Type B pancreatic cell (in vitro differentiated cells): Measurements from ENCODE around the gene TAL1. TPM values are rescaled to one million over a fixed set of nuclear protein-coding genes. Genes with fewer than 3 reads are reported as not detected.

Source experiments
- DNase-seq: peaks from one replicate; pipeline ENCODE4 v3.0.0; 2021; ENCODE audit warnings: mixed read lengths; ENCODE audit not compliant: unreplicated experiment; ENCODE audit errors: extremely low spot score
- H3K27ac Mint-ChIP-seq: 2 replicates; pipeline ENCODE4 v1.8.0; 2021; ENCODE audit warnings: mild to moderate bottlenecking, mixed read lengths
- H3K27me3 Mint-ChIP-seq: 2 replicates; pipeline ENCODE4 v1.8.0; 2021; ENCODE audit warnings: mixed read lengths
- H3K36me3 Mint-ChIP-seq: 2 replicates; pipeline ENCODE4 v1.8.0; 2021; ENCODE audit warnings: mixed read lengths
- H3K4me1 Mint-ChIP-seq: one replicate; pipeline ENCODE4 v1.8.0; 2021; ENCODE audit warnings: mixed read lengths; ENCODE audit not compliant: unreplicated experiment
- H3K4me3 Mint-ChIP-seq: 2 replicates; pipeline ENCODE4 v1.8.0; 2021; ENCODE audit warnings: mild to moderate bottlenecking, mixed read lengths
- H3K9me3 Mint-ChIP-seq: 2 replicates; pipeline ENCODE4 v1.8.0; 2021; ENCODE audit warnings: mixed read lengths
- total RNA-seq: library from RNA; stranded (reverse); gene quantifications from 2 replicates; pipeline ENCODE4 v1.2.1, GENCODE V29; 2021; ENCODE audit warnings: low replicate concordance
- TF ChIP-seq, protein P1 (sequence below): fragments of 200-600 bp; sonication (generic); conservative IDR thresholded peaks from 2 replicates; pipeline ENCODE4 v1.5.0; 2021; ENCODE audit warnings: antibody characterized with exemption, mild to moderate bottlenecking

The TAL1 gene
- total RNA-seq, 1 donor from 2014 or later = not detected

DNA sequence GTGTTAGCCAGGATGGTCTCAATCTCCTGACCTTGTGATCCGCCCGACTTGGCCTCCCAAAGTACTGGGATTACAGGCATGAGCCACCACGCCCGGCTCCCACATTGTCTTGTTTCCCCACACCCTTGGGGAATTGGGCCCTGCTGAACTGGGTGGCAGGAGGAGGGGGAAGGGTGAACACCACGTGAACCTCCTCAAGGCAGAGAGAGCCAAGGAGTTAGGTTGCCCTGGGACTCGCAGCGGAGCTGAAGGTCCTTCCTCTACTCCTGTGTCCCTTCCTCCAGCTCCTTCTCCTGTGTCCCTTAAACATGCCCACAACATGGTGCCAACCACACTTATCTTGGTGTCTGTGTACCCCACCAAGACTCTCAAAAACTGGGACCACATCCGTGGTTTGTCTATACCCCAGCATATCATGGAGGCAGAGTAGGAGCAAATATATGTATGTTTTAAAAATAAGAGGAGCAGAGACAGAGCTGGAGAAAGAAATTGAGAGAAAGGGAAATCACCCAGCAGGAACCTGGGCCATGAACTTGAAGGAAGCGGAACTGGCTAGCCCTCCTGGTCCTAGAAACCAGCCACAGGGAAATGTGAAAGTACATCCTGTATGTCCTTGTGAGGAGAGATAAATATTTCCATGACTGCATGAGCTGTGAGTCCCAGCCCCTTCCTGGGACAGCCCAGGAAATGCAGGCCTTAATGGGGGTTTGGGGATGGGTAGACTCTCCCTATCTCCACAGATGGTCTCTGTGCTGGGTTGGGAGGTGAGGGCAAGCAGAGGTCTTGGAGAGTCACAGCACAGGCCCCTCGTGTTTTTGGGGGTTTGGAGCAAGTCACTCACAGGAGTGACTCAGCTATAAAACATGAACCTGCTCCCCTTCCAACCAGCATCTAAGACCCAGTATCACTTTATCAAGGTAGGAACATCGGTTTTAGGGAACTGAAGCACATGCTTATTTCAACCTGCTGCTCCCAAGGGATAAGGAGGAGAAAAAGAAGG, 9.4 kb upstream of the TAL1 start:
- no peak overlapping the region for H3K27ac Mint-ChIP-seq
- TF ChIP-seq, protein P1, sequence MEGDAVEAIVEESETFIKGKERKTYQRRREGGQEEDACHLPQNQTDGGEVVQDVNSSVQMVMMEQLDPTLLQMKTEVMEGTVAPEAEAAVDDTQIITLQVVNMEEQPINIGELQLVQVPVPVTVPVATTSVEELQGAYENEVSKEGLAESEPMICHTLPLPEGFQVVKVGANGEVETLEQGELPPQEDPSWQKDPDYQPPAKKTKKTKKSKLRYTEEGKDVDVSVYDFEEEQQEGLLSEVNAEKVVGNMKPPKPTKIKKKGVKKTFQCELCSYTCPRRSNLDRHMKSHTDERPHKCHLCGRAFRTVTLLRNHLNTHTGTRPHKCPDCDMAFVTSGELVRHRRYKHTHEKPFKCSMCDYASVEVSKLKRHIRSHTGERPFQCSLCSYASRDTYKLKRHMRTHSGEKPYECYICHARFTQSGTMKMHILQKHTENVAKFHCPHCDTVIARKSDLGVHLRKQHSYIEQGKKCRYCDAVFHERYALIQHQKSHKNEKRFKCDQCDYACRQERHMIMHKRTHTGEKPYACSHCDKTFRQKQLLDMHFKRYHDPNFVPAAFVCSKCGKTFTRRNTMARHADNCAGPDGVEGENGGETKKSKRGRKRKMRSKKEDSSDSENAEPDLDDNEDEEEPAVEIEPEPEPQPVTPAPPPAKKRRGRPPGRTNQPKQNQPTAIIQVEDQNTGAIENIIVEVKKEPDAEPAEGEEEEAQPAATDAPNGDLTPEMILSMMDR = no peak
- H3K27me3 Mint-ChIP-seq = peaks cover 81% of the 10 kb centered on the region
- no peaks in the 10 kb centered on the region for H3K4me1 Mint-ChIP-seq
- DNase-seq = no peak
- no peak overlapping the region for H3K4me3 Mint-ChIP-seq
- H3K36me3 Mint-ChIP-seq = no peaks in the 10 kb centered on the region
- no peaks in the 10 kb centered on the region for H3K9me3 Mint-ChIP-seq

DNA sequence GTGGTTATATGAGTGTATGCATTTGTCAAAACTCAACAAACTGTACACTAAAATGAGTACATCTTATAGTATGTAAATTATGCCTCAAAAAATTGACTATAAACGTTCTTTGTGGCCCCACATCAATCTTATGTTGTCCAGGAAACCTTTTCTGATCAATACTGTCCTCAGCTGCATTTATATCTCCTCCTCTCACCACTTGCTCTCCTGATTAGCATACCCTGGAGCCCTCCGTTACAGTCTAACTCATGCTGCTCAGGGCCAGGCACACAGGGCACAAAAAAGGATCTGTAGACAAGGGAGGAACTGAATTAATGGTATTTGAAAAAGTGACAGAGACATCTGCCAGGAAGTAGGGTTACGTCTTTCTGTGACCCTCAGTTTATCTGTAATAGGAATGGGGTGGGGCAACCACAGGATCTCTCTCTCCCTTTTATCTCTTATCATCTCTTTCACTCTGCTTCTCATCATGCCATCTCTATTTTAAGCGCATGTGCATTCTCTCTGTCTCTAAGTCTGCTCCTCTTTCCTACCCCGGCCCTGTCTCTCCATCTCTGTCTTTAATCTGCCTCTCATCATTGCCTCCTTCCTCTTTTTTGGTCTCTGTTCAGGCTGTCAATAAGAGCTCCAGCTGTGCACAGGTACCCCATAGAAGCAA, 7.0 kb upstream of the TAL1 start:
- DNase-seq = no peak
- Mint-ChIP-seq H3K9me3 (no peaks in the 10 kb centered on the region), H3K4me3 (no peak overlapping the region), H3K27ac (no peak overlapping the region), H3K27me3 (peaks cover 83% of the 10 kb centered on the region), H3K36me3 (peaks cover 3% of the 10 kb centered on the region), H3K4me1 (no peaks in the 10 kb centered on the region)
- TF ChIP-seq, protein P1 = no peak

DNA sequence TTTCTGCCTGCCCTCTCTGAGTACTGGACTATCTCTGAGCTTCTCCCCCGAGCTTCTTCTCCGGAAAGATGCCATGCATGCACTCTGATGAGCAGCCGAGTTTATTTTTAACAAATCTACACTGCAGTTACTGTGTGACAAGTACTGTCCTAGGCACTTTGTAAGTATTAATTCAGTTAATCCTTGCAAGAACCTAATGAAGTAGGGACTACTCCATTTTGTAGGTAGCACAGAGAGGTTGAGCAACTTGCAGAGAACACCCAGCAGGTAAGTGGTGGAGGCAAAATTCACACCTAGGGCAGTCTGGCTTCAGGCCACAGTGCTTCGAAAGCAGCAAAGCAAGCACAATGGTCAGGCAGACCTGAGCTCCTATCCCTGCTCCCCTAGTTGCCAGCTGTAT, 3.8 kb upstream of the TAL1 start:
- Mint-ChIP-seq H3K27ac (no peak overlapping the region), H3K27me3 (peaks cover 84% of the 10 kb centered on the region), H3K36me3 (peaks cover 7% of the 10 kb centered on the region), H3K4me3 (no peak overlapping the region), H3K9me3 (no peaks in the 10 kb centered on the region), H3K4me1 (peaks cover 5% of the 10 kb centered on the region)
- TF ChIP-seq, protein P1 = no peak
- no peak for DNase-seq

DNA sequence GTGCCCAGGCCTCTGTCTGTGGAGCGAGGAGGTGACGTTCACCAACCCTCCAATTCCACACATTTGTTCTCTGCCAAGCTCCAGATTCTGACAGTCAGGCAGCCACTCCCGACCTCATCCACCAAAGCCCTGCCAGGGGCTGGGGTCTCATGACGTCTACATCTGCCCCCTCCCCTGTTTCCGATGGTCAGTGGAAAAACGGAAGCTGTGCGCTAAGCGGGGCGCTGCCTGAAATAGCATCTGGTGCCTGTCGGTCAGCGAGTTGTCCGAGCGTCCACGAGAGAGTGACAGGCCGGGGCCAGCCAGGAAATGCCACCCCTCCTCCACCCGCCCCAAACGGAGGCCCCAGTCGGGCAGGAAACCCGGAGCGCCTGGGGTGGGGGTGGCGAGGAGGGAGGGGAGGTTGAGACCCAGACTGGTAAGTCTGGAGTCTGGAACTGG, 3.2 kb upstream of the TAL1 start:
- peaks cover 86% of the 10 kb centered on the region for H3K27me3 Mint-ChIP-seq
- H3K36me3 Mint-ChIP-seq = peaks cover 7% of the 10 kb centered on the region
- H3K4me1 Mint-ChIP-seq = peaks cover 5% of the 10 kb centered on the region
- DNase-seq = no peak
- no peak overlapping the region for H3K27ac Mint-ChIP-seq
- H3K4me3 Mint-ChIP-seq = no peak overlapping the region
- no peaks in the 10 kb centered on the region for H3K9me3 Mint-ChIP-seq
- TF ChIP-seq, protein P1 = no peak

DNA sequence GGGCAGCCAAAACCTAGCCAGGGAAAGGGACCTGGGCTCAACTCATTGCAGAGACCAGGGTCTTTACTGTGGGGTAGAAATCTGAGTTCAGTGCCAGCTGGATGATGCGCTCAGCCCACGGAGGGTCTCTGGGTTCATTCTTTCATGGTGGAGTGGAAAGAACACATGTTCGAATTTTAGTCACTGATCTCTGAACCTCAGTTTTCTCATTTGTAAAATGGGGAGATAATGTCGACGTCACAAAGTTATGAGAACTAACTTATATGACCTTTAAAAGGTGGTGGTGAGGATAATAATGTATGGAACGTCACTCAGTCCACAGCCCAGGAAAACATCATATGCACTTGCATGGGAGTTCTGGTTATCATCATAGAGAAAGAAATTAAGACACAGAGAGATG, 1.2 kb upstream of the TAL1 start:
- peaks cover 93% of the 10 kb centered on the region for H3K27me3 Mint-ChIP-seq
- H3K27ac Mint-ChIP-seq = peak overlapping the region; percentile 67
- TF ChIP-seq, protein P1 = no peak

More for the DNA sequence above, 1.2 kb upstream of the TAL1 start:
- H3K36me3 Mint-ChIP-seq = peaks cover 7% of the 10 kb centered on the region
- no peaks in the 10 kb centered on the region for H3K9me3 Mint-ChIP-seq
- H3K4me1 Mint-ChIP-seq = peaks cover 5% of the 10 kb centered on the region
- H3K4me3 Mint-ChIP-seq = peak overlapping the region; percentile 71
- no peak for DNase-seq
